Measurements from ENCODE around the gene HNRNPA0.

Gene HNRNPA0

GRCh38 chr5:137700282-137700680 lies 53.9 kb downstream of the HNRNPA0 start:
- no peak for TF ChIP-seq CTCF (conservative IDR thresholded peaks at IDR 0.05; ENCODE audit: low read depth, low read length)
- DNase-seq (ENCODE audit: low read depth): no peak
- H3K4me3 ChIP-seq (ENCODE audit: low read length): no peak overlapping the region

GRCh38 chr5:137699336-137700281 lies 54.6 kb downstream of the HNRNPA0 start:
- H3K4me3 ChIP-seq (ENCODE audit: low read length): no peak overlapping the region
- no peak for TF ChIP-seq CTCF (conservative IDR thresholded peaks at IDR 0.05; ENCODE audit: low read depth, low read length)
- peak; percentile 6 for DNase-seq (ENCODE audit: low read depth)

GRCh38 chr5:137696481-137696880 lies 57.7 kb downstream of the HNRNPA0 start:
- DNase-seq (ENCODE audit: low read depth): no peak
- H3K4me3 ChIP-seq (ENCODE audit: low read length): no peak overlapping the region

GRCh38 chr5:137695651-137696428 lies 58.3 kb downstream of the HNRNPA0 start:
- DNase-seq (ENCODE audit: low read depth): no peak
- no peak overlapping the region for H3K4me3 ChIP-seq (ENCODE audit: low read length)

More at GRCh38 chr5:137696481-137696880, 57.7 kb downstream of the HNRNPA0 start:
- no peak for TF ChIP-seq CTCF (conservative IDR thresholded peaks at IDR 0.05; ENCODE audit: low read depth, low read length)

More at GRCh38 chr5:137695651-137696428, 58.3 kb downstream of the HNRNPA0 start:
- no peak for TF ChIP-seq CTCF (conservative IDR thresholded peaks at IDR 0.05; ENCODE audit: low read depth, low read length)

All from retinal pigment epithelial cell (primary cell).